Activated T-helper 1 cell treated with anti-CD3 and anti-CD28 coated beads, Interleukin-2, amount 50 U/mL, for 16 hours (primary cell): ENCODE data around the gene PCDHA3.
"Not testable (repeated sequence)": the region's sequence is repeated elsewhere in the genome, so short reads cannot be mapped to it uniquely, and the experiment has no call there.

ENCODE experiments used
- DNase-seq, 2 donors: peaks; one replicate each; pipeline ENCODE4 v3.0.0-alpha.2; 2020; ENCODE audit warnings: low read depth in 1 of 2, low spot score in 1 of 2

Gene PCDHA3

GRCh38 chr5:140808889-140809291 is 8.0 kb downstream of the PCDHA3 start:
- no peak for DNase-seq

GRCh38 chr5:140821375-140822280 is 20.8 kb downstream of the PCDHA3 start, which contains the start of gene PCDHA5:
Gene PCDHA5 (plus strand): TSS chr5:140821613.
- no peak for DNase-seq

- no peak for DNase-seq
Observed at GRCh38 chr5:140822281-140822629, 21.4 kb downstream of the PCDHA3 start.

GRCh38 chr5:140822969-140823368 is 22.1 kb downstream of the PCDHA3 start:
- DNase-seq: not testable (repeated sequence)

GRCh38 chr5:140823475-140823874 is 22.6 kb downstream of the PCDHA3 start:
- no peak for DNase-seq

- DNase-seq: no peak
Observed at GRCh38 chr5:140827704-140828361, 27.0 kb downstream of the PCDHA3 start, which contains the start of gene PCDHA6. Gene PCDHA6 (plus strand): TSS chr5:140827960. CDS start chr5:140828092, 132 bp downstream.

- no peak for DNase-seq
Observed at GRCh38 chr5:140828362-140828737, 27.5 kb downstream of the PCDHA3 start.

GRCh38 chr5:140829511-140830501 is 28.9 kb downstream of the PCDHA3 start:
- not testable (repeated sequence) for DNase-seq

GRCh38 chr5:140833993-140834392 is 33.1 kb downstream of the PCDHA3 start, which contains the start of gene PCDHA7:
Gene PCDHA7 (plus strand): TSS chr5:140834269. CDS start chr5:140834384, 115 bp downstream.
- no peak for DNase-seq

GRCh38 chr5:140834439-140835008 is 33.7 kb downstream of the PCDHA3 start:
- DNase-seq: not testable (repeated sequence)

GRCh38 chr5:140835622-140836510 is 35.0 kb downstream of the PCDHA3 start:
- no peak for DNase-seq

- DNase-seq: no peak
Observed at GRCh38 chr5:140840978-140841962, 40.4 kb downstream of the PCDHA3 start, which contains the start of gene PCDHA8. Gene PCDHA8 (plus strand): TSS chr5:140841187. CDS start chr5:140841322, 135 bp downstream.

- no peak for DNase-seq
Observed at GRCh38 chr5:140842798-140843733, 42.2 kb downstream of the PCDHA3 start.

GRCh38 chr5:140848139-140849102 is 47.6 kb downstream of the PCDHA3 start, which contains the start of gene PCDHA9:
Gene PCDHA9 (plus strand): TSS chr5:140848382. CDS start chr5:140848496, 114 bp downstream.
- DNase-seq: not testable (repeated sequence)

GRCh38 chr5:140849831-140850634 is 49.2 kb downstream of the PCDHA3 start:
- not testable (repeated sequence) for DNase-seq
